KOPT-K1 (cell line): Measurements from ENCODE around the gene FMNL2.

Experiments used
- H3K27ac ChIP-seq: fragments of 200-600 bp; sonication (generic); 2 replicates; pipeline ENCODE4 v1.5.1; 2016; ENCODE audit warnings: antibody characterized with exemption, mild to moderate bottlenecking, low read depth, low read length; ENCODE audit not compliant: poor library complexity, severe bottlenecking
- H3K36me3 ChIP-seq: fragments of 200-600 bp; sonication (generic); 2 replicates; pipeline ENCODE4 v1.5.1; 2017; ENCODE audit warnings: antibody characterized with exemption, mild to moderate bottlenecking, low read length, moderate library complexity; ENCODE audit not compliant: insufficient read depth
- H3K9me3 ChIP-seq: fragments of 200-600 bp; sonication (generic); 2 replicates; pipeline ENCODE4 v1.5.1; 2017; ENCODE audit warnings: antibody characterized with exemption, low read length, mild to moderate bottlenecking; ENCODE audit not compliant: insufficient read depth, poor library complexity, severe bottlenecking

The FMNL2 gene

GRCh38 chr2:152542995-152543481 lies 208.1 kb downstream of the FMNL2 start:
- H3K36me3 ChIP-seq, result no peaks in the 10 kb centered on the region
- H3K27ac ChIP-seq, result no peak overlapping the region
- H3K9me3 ChIP-seq, result no peaks in the 10 kb centered on the region

- Histone ChIP-seq H3K9me3 (no peaks in the 10 kb centered on the region), H3K27ac (no peak overlapping the region), H3K36me3 (no peaks in the 10 kb centered on the region)
Measured at GRCh38 chr2:152543717-152544116, 208.7 kb downstream of the FMNL2 start.

GRCh38 chr2:152544638-152545037 lies 209.7 kb downstream of the FMNL2 start:
- Histone ChIP-seq H3K27ac (no peak overlapping the region), H3K9me3 (no peaks in the 10 kb centered on the region), H3K36me3 (no peaks in the 10 kb centered on the region)

GRCh38 chr2:152546230-152546837 lies 211.4 kb downstream of the FMNL2 start:
- no peaks in the 10 kb centered on the region for H3K9me3 ChIP-seq
- no peak overlapping the region for H3K27ac ChIP-seq
- no peaks in the 10 kb centered on the region for H3K36me3 ChIP-seq

- Histone ChIP-seq H3K9me3 (no peaks in the 10 kb centered on the region), H3K27ac (no peak overlapping the region), H3K36me3 (no peaks in the 10 kb centered on the region)
Measured at GRCh38 chr2:152548111-152548875, 213.3 kb downstream of the FMNL2 start.

- Histone ChIP-seq H3K36me3 (no peaks in the 10 kb centered on the region), H3K9me3 (no peaks in the 10 kb centered on the region), H3K27ac (no peak overlapping the region)
Measured at GRCh38 chr2:152548996-152549395, 214.0 kb downstream of the FMNL2 start.

GRCh38 chr2:152549423-152549822 lies 214.4 kb downstream of the FMNL2 start:
- H3K36me3 ChIP-seq, result no peaks in the 10 kb centered on the region
- H3K9me3 ChIP-seq, result no peaks in the 10 kb centered on the region
- H3K27ac ChIP-seq, result no peak overlapping the region

GRCh38 chr2:152550386-152550785 lies 215.4 kb downstream of the FMNL2 start:
- Histone ChIP-seq H3K9me3 (no peaks in the 10 kb centered on the region), H3K36me3 (no peaks in the 10 kb centered on the region), H3K27ac (no peak overlapping the region)

- no peak overlapping the region for H3K27ac ChIP-seq
- H3K36me3 ChIP-seq, result no peaks in the 10 kb centered on the region
- no peaks in the 10 kb centered on the region for H3K9me3 ChIP-seq
Measured at GRCh38 chr2:152552888-152553287, 217.9 kb downstream of the FMNL2 start.

GRCh38 chr2:152553518-152553917 lies 218.5 kb downstream of the FMNL2 start:
- Histone ChIP-seq H3K27ac (no peak overlapping the region), H3K36me3 (no peaks in the 10 kb centered on the region), H3K9me3 (no peaks in the 10 kb centered on the region)

GRCh38 chr2:152555048-152555447 lies 220.1 kb downstream of the FMNL2 start:
- H3K36me3 ChIP-seq, result no peaks in the 10 kb centered on the region
- no peaks in the 10 kb centered on the region for H3K9me3 ChIP-seq
- H3K27ac ChIP-seq, result no peak overlapping the region

- no peak overlapping the region for H3K27ac ChIP-seq
- no peaks in the 10 kb centered on the region for H3K9me3 ChIP-seq
- no peaks in the 10 kb centered on the region for H3K36me3 ChIP-seq
Measured at GRCh38 chr2:152556506-152556905, 221.5 kb downstream of the FMNL2 start.

- Histone ChIP-seq H3K9me3 (no peaks in the 10 kb centered on the region), H3K27ac (no peak overlapping the region), H3K36me3 (no peaks in the 10 kb centered on the region)
Measured at GRCh38 chr2:152557273-152557888, 222.4 kb downstream of the FMNL2 start.

- Histone ChIP-seq H3K27ac (no peak overlapping the region), H3K36me3 (no peaks in the 10 kb centered on the region), H3K9me3 (no peaks in the 10 kb centered on the region)
Measured at GRCh38 chr2:152558158-152558984, 223.4 kb downstream of the FMNL2 start.

- Histone ChIP-seq H3K27ac (no peak overlapping the region), H3K36me3 (no peaks in the 10 kb centered on the region), H3K9me3 (no peaks in the 10 kb centered on the region)
Measured at GRCh38 chr2:152559008-152559407, 224.0 kb downstream of the FMNL2 start.
